EL (cell line): Measurements from ENCODE around the gene SFT2D1.
"Not testable (repeated sequence)": the region's sequence is repeated elsewhere in the genome, so short reads cannot be mapped to it uniquely, and the experiment has no call there.

Experiments used
- DNase-seq: peaks from one replicate; pipeline ENCODE4 v3.0.0-alpha.2; 2016

SFT2D1 gene

DNA sequence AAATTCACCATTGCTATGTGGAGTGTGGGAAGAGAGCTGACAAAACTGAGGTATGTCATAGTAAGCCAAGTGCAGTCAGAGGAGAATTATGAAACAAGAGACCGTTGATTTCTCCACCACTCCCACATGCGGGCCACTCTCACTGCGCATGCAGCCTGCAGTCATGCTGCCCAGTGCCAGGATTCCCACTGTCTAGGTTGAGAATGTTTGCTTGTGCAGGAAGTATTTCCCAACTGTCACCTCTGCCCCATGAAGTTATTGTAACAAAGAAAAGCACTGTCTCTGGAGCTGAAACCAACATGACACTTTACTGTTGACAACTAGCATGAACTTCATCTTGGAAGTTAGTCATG lies 18.7 kb upstream of the SFT2D1 start:
- DNase-seq: no peak

DNA sequence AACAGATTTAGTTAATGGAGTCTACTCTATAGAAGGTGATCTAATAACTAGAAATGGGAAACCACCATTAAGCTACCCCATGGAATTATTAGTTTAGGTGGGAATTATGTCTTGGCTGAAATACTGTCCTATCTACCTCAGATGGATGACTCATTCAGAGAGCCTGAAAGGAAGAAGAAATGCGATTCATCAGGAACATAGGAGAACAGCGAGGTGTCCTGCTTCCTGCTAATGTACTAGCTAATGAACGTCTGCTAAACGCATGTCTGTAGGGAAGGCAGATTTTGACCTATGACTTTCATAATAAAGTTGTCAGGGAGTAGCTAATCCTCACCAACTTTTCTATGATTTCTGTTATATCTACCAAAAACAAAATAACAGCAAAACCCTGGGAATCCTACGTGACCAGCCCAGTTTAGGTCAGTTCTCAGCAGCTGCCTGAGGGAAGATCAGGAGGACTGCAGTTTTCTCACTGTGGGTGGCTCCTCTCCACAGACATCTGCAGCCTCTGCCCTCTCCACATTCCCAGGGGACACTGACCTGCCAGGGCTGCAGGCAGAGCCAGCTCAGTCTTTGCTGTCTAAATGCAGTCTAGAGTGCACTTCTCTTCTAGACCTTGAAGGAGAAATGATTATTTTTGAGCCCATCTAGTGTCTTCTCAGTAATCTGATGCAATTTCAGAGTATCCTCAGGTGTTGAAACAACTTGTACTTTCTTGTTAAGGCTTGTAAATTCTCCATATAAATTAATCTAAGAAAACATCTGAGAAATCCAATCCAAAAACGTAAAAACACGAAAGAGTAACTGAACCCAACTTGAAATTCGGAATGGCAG lies 18.1 kb upstream of the SFT2D1 start:
- DNase-seq: peak; percentile 7

DNA sequence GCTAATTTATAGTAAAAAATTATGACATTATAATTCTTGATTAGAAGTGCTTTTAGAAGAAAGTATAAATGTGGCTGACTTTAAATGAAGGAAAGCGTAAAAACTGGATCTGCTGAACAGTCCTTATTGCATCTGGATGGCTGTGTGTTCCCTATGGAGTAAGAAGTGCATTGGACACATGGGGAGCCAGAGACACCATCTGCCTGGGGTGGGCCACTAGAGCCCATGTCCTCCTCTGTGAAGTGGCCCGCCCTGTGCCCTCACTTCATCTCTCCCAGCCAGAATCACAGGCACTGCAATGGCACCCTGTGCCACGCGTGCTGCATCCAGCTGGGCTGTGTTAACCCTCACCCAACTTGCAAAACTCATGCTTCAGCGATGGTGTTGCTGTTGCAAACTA lies 13.2 kb upstream of the SFT2D1 start:
- DNase-seq: no peak

DNA sequence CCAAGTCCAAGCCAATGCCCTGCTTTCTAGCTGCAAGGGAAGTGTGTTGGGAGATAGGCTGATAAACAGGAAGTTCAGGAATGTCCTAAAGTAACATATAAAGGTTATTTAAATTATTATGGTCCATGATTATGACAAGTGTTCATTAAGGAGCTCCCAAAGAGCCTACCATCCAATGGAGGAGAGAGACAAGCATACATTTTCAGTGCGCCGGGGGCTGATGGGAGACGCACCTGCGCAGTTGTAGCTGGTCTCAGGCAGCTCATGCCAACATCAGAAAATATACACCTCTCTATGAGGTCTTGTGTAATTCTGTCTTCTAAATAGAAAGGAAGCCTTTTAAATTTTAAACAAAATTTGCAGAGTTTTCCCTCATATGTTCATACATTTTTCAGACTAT lies 12.6 kb upstream of the SFT2D1 start:
- no peak for DNase-seq

DNA sequence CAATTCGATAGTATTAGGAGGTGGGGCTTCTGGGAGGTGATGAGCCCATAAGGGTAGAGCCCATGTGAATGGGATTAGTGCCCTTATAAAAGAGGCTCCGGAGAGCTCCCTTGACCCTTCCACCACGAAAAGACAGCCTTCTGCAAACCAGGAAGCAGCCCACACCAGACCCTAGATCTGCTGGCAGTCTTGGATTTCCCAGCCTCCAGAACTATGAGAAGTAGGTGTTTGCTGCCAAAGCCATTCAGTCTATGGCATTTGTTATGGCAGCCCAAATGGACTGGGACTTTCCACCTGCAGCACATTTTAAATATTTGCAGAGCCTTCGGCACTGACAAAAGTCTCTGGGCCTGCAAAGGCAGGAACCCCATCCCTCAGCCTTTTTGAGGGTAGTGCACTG lies 11.8 kb upstream of the SFT2D1 start:
- no peak for DNase-seq

DNA sequence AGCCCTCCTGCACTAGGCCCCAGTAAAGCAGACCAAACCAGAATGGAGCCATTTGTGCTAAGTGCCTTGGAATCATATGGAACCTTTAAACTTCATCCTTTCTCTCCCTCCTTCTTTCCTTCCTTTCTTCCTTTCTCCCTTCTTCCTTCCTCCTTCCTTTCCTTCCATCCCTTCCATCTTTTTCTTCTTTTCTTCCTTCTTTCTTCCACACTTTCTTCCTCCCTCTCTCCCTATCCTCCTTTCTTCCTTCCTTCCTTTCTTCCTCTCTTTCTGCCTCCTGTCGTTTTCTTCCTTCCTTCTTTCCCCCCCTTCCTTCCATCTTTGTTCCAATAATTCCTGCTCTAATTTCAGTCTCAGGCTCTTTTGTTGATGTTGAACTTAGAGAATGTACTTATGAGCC lies 11.2 kb upstream of the SFT2D1 start:
- DNase-seq: no peak

DNA sequence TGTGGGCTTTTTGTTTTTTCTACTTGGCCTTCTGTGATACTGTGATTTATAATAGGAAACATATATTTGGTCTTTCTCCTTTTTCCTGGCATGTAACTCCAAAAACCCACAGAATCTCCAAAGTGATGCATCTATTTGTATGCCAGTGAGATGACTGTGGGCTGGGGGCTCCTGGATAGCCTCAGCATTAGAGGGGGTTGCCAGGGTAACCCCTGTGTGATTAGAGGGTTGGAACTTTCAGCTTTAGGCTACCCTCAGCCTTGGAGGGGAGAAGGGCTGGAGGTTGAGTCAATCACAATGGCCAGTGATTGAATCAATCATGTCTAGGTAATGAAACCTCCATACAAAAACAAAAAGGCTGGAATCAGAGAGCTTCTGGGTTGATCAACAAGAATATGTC lies 10.6 kb upstream of the SFT2D1 start:
- DNase-seq: no peak

DNA sequence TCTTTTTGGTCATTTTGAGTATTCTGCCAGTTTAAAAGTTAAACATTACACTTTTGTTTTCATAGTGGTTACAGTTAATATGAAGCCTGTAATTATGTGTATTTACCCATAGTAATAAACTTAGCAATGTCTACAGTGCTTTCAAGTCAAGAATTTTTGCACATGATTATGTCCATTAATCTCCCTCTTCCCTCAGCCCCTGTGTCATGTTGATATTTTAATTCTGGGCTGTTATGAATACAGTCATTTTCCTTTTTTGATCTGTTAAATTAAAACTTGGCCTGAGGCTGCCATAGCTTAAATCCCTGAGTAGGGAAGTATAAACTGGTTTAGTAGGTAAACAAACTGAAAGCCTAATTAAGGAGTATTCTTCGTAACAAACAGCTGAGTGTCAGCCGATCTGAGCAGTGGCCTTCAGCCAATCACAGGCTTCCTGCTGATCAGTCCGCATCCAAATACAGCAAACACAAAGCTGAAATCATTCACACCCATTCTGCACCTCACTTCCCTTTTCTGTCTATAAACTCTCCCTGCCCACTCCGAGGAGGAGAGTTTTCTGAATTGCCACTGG lies 9.5 kb upstream of the SFT2D1 start:
- no peak for DNase-seq

DNA sequence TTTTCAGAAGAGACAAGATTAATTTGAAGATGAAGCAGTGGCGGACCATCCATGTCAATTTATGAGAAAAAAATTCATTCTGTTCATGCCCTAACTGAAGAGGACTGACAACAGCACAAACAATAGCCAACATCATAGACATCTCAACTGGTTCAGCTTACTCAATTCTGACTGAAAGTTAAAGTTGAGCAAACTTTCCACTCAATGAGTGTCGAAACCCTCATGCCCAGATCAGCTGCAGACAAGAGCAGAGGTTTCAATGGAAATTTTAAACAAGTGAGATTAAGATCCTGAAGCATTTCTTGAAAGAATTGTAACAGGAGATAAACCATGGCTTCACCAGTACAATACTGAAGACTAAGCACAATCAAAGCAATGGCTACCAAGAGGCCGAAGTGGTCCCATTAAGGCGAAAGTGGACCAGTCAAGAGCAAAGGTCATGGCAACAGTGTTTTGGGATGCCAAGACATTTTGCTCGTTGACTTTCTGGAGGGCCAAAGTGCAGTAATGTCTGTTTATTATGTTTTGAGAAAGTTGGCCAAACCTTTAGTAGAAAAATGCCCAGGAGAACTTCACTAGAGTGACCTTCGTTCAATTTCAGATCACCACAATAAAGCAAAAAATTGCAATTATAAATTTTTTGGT lies 6.1 kb upstream of the SFT2D1 start:
- DNase-seq: no peak

DNA sequence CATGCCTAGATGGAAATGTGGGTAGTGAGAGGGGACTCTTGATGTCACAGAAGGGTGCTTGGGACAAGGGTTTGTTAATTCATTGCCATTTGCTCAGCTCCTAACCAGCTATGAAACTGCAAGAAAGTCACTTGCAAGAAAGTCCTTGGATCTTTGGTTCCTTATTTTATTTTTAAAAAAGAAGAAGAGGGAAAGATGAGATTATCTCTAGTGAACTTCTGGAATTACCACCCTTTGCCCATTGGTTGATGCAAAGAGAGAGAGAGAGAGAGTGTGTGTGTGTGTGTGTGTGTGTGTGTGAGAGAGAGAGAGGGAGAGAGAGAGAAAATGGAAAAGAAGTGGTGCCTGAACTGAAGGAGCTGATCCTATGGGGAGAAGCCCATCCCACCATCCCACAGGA lies 4.6 kb upstream of the SFT2D1 start:
- DNase-seq: no peak

DNA sequence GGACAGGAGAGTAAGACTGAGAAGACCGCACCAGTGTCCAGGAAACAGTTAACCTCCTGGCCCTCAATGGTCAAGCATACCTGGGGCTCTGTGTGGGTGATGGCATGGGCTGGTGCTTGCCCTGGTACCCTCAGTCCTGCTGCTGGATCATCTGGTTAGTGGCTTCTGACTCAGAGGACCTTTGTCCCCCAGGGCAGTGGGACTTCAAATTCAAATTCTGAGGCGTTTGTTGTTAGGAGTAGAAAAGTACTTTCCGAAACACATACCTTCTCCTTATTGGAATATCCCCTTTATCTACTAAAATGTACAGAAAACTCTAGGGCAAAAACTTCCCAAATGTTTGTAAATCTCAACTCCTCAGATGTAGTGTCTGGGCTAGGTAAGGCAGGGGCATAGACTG lies 4.1 kb upstream of the SFT2D1 start:
- no peak for DNase-seq

DNA sequence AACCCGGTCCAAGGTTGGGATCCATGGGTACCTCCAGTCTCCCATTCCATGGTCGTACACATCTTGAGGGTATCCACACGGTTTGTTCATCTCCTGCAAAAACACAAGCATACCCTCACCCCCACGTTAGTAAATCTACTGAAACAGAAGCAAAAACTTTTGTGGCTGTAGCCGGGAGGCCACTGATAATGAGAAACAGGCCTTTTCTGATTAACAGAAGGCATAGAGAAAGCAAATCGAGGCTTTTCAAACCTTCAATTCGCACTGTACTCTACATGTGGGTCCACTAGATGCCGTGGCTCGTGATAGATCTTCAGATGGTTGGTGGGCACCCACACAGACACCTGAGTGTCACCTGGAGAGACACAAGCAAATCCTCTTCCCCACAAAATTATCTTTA lies 3.3 kb upstream of the SFT2D1 start:
- DNase-seq: not testable (repeated sequence)

DNA sequence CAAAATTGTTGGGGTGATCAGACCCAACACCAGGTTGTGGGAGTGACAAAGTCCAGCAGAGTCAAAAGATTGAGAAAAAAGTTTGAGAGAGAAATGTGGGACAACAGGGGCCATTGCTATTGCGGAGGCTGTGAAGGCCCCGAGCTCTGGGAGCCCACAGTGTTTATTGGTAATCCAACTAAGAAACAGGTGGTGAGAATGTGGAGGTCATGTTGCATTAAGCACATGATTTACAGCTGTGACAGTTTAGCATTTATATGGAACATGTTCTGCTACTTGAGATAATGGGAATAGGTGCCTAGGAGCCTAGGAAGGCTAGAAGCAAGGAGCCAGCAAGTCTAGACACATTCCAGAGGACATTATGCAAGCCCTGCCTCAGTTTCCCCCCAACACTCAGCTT lies 2.6 kb upstream of the SFT2D1 start:
- DNase-seq: not testable (repeated sequence)

DNA sequence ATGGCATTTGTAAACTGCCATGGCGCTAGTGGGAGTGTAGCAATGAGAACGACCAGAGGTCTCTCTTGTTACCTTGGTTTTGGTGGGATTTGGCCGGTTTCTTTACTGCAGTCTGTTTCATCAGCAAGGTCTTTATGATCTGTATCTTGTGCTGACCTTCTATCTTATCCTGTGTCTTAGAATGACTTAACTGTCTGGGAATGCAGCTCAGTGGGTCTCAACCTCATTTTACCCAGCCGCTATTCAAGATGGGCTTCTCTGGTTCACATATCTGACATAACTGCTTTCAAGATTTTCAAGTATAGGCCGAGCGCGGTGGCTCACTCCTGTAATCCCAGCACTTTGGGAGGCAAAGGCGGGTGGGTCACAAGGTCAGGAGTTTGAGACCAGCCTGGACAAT lies 1.9 kb upstream of the SFT2D1 start:
- no peak for DNase-seq

DNA sequence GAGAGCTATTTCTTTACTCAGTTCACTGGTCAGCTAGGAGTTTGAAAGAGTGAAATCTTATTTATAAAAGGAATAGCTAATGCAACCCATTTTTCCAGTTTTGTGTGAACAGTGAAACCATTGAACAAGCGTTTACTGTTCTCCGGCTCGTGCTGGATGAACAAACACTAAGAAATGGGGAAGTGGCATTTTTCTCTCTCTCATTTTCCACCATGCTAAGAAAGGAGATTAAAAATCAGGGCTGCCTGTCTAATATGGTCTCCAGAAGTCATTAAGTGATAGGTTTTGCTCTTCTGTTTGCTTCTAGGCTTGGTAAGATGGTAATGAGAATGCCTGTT lies 774 bp upstream of the SFT2D1 start:
- DNase-seq: no peak

DNA sequence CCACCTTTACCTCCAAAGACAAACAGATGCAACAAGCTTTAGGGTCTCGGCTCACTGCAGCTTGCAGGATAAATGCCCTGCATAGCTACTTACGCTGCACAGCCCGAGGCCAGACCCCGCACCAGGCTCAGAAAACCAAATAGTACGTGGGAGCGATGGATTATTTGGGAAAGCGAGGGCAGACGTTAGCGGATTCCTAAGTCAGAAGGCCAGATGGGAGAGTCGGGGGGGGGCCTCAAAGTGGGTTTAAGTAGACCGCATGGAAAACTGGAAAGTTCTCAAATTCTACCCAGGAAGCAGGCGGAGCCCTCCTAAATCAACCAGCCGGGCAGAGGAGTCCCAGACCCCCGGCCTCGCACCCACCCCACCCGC lies 382 bp downstream of the SFT2D1 start:
- no peak for DNase-seq

DNA sequence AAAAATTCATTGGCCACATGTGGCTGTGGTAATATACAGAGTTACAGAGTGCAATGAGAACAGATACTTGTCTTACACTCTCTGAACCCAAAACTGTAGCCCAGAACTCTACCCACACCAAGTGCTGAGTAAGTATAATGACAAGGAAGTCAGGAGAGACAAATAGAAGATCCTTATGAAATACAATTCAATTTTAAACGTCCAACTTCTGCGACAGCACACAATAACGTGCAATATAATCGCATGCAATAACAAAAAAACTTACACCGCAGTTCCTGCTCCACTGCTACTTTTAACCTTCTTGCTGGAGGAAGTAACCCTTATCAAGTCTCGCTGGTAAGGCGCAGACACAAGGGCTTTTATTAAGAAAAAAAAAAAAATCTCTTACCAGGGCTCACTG lies 881 bp downstream of the SFT2D1 start:
- DNase-seq: no peak

DNA sequence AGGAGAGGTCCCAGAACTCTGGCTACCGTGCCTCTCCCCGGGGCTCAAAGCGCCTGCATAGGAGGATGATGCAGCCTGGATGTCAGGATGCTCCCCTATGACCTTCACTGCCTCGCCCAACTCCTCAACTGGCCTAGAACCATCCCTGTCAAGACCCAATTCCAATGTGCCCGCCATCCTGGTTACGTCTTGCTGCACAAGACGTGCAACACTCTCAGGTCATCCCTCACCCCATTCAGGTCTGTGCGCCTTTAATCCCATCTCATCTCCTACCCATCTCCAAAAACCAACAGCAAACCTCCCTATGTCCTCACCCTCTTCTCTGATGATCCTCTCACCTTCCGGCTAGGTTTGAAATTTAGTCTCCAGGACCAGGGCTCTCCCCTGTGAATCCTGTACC lies 3.5 kb downstream of the SFT2D1 start:
- no peak for DNase-seq

DNA sequence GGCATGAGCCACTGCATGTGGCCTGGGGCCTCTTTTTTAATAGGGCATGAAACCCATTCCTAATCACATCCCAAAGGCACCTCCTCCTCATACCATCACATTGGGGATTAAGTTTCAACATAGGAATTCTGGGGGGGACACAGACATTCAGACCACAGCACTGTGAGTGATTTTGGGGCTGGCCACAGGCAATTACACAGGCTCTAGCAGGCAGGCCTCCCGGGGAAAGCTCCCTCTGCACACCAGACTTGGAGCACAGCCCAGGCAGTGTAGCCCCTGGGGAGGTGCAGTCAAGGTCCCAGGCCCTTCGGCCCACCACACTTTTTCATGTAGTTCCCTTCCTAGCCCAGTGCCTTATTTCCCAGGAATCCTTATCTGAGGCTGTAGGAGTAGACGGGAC lies 5.5 kb downstream of the SFT2D1 start:
- DNase-seq: no peak

DNA sequence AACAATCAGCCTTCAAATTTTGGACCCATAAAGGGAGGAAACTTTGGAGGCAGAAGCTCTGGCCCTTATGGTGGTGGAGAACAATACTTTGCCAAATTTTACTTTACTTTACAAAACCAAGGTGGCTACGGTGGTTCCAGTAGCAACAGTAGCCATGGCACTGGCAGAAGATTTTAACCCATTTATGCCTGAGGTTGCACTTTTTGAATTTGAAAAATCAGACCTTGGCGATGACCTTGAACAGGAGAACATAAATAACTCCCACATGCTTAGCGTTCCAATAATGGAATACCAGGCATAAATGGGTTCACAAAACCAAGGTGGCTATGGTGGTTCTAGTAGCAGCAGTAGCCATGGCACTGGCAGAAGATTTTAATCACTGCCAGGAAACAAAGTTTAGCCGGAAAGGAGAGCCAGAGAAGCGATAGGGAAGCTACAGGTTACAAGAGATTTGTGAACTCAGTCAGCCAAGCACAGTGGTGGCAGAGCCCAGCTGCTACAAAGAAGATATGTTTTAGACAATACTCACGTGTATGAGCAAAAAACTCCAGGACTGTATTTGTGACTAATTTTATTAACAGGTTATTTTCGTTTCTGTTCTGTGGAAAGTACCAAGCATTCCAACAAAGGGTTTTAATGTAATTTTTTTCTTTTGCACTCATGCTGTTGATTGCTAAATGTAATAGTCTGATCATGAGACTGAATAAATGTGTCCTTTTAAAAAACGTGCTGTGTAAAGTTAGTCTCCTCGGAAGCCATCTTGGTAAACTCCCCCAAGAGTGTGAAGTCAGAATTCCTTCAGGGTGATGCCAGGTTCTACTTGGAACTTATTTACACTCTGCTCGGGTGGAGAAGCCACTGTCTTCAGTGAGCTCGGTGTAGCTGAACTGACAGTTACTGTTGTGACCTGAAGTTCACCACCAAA lies 6.7 kb downstream of the SFT2D1 start:
- DNase-seq: no peak

DNA sequence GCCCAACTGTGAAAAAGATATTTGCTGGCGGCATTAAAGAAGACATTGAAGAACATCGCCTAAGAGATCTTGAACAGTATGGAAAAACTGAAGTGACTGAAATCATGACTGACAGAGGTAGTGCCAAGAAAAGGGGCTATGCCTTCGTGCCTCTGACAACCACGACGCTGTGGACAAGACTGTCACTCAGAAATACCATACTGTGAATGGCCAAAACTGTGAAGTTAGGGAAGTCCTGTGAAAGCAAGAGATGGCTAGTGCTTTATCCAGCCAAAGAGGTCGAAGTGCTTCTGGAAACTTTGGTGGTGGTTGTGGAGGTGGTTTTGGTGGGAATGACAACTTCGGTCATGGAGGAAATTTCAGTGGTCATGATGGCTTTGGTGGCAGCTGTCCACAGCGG lies 7.5 kb downstream of the SFT2D1 start:
- no peak for DNase-seq

DNA sequence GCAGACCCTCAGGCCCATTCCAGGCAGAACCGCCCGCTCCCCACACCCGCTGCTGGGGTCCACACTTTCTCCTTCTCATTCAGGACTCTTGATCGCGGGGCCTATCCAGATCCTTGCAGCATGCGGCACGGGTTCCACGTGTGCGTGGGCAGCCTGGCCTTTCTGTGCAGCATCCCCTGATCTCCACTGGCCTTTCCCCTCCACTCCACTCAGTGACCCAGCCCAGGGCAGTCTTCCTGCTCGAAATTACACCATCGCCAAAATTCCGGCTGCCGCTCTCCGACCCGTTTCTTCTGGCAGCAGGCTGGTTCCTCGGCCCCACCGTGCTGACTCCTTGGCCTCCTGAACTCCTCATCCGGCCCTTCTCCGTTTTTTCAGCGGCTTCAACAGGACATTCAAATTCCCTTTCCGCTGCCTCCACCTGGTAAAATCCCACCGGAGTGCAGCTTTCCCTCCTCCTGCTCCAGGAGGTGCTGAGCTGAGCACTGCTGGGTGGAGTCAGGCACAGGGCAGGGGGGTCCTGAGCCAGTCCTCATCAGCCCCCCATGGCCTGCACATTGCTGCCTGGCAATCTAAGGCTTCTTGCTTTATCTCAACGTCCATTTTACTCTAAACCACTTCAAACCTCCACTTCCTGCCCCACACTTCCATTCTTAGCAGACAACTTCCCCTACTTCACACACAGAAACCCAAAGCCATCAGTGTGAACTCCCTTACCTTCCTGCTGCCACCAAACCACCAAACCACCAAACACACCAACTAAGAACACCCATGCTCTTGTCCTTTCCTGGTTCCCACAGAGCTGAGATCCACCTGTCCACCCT lies 9.0 kb downstream of the SFT2D1 start:
- DNase-seq: no peak
